CD1c-positive myeloid dendritic cell (primary cell): ENCODE measurements around the gene RAP1GAP.
A peak's percentile ranks its signal among the peaks of the same experiment; 100 is the strongest.

Experiments
- DNase-seq: peaks from one replicate; pipeline ENCODE4 v3.0.0-alpha.2; 2016; ENCODE audit errors: extremely low spot score

RAP1GAP gene

GRCh38 chr1:21590934-21591333, 78.2 kb downstream of the RAP1GAP start:
- no peak for DNase-seq

GRCh38 chr1:21590126-21590880, 78.9 kb downstream of the RAP1GAP start:
- no peak for DNase-seq

- DNase-seq, result no peak
These were observed 79.5 kb downstream of the RAP1GAP start for GRCh38 chr1:21589618-21590017.

- no peak for DNase-seq
These were observed 81.6 kb downstream of the RAP1GAP start for GRCh38 chr1:21587602-21587953.

GRCh38 chr1:21586846-21587601, 82.1 kb downstream of the RAP1GAP start:
- DNase-seq, result peak; percentile 73

GRCh38 chr1:21586222-21586621, 82.9 kb downstream of the RAP1GAP start:
- DNase-seq, result no peak

- peak; percentile 41 for DNase-seq
These were observed 84.1 kb downstream of the RAP1GAP start for GRCh38 chr1:21585037-21585436.

- no peak for DNase-seq
These were observed 85.1 kb downstream of the RAP1GAP start for GRCh38 chr1:21584096-21584495.

- DNase-seq, result peak; percentile 19
These were observed 89.4 kb downstream of the RAP1GAP start for GRCh38 chr1:21579791-21580190.

GRCh38 chr1:21577933-21578332, 91.2 kb downstream of the RAP1GAP start:
- DNase-seq, result no peak

- no peak for DNase-seq
These were observed 91.8 kb downstream of the RAP1GAP start for GRCh38 chr1:21577324-21577723.

- no peak for DNase-seq
These were observed 92.4 kb downstream of the RAP1GAP start for GRCh38 chr1:21576798-21577187.

GRCh38 chr1:21576031-21576797, 92.9 kb downstream of the RAP1GAP start:
- DNase-seq, result no peak

- DNase-seq, result no peak
These were observed 93.7 kb downstream of the RAP1GAP start for GRCh38 chr1:21575351-21575942.

- DNase-seq, result peak; percentile 16
These were observed 94.5 kb downstream of the RAP1GAP start for GRCh38 chr1:21574466-21575151.

GRCh38 chr1:21573971-21574465, 95.1 kb downstream of the RAP1GAP start:
- no peak for DNase-seq

- DNase-seq, result no peak
These were observed 95.7 kb downstream of the RAP1GAP start for GRCh38 chr1:21573475-21573874.

- no peak for DNase-seq
These were observed 96.4 kb downstream of the RAP1GAP start for GRCh38 chr1:21572735-21573277.

- no peak for DNase-seq
These were observed 96.9 kb downstream of the RAP1GAP start for GRCh38 chr1:21572221-21572620.

- DNase-seq, result no peak
These were observed 98.3 kb downstream of the RAP1GAP start for GRCh38 chr1:21570885-21571284.

- no peak for DNase-seq
These were observed 98.7 kb downstream of the RAP1GAP start for GRCh38 chr1:21570528-21570875.
